HepG2 (cell line): Measurements from ENCODE around the gene TFF2. TPM values are rescaled to one million over a fixed set of nuclear protein-coding genes. Genes with fewer than 3 reads are reported as not detected.

ENCODE experiments used
- ASH2L ChIP-seq: fragments of 300-600, 200-600 bp; sonication (generic); IDR thresholded peaks from 2 replicates; pipeline ENCODE4 v1.7.0; 2017; ENCODE audit warnings: low read depth, mild to moderate bottlenecking, moderate library complexity, mixed read lengths, low read length; ENCODE audit not compliant: insufficient read length
- GRHL1 ChIP-seq: sonication (generic); formaldehyde crosslinking; conservative IDR thresholded peaks from 2 replicates; pipeline ENCODE4 v1.8.0; 2022; ENCODE audit warnings: missing genetic modification reagents
- HIC2 ChIP-seq: sonication (generic); formaldehyde crosslinking; IDR thresholded peaks from 2 replicates; pipeline ENCODE4 v1.9.0; 2022; ENCODE audit warnings: low read depth, missing genetic modification reagents
- HMGXB3 ChIP-seq: sonication (generic); formaldehyde crosslinking; IDR thresholded peaks from 2 replicates; pipeline ENCODE4 v1.4.0; 2020; ENCODE audit warnings: missing genetic modification reagents, borderline replicate concordance
- NCOA2 ChIP-seq: sonication (generic); formaldehyde crosslinking; IDR thresholded peaks from 2 replicates; pipeline ENCODE4 v1.8.0; 2022; ENCODE audit warnings: inconsistent platforms
- NFYC ChIP-seq: IDR thresholded peaks from 2 replicates; pipeline ENCODE4 v1.6.1; 2016; ENCODE audit warnings: missing genetic modification reagents, missing compliant biosample characterization
- PCBP1 ChIP-seq: fragments of 200-400 bp; formaldehyde crosslinking; IDR thresholded peaks from 2 replicates; pipeline ENCODE4 v1.6.1; 2017; ENCODE audit warnings: mild to moderate bottlenecking, low read depth, low read length, borderline replicate concordance
- RXRA ChIP-seq: sonication (generic); formaldehyde crosslinking; IDR thresholded peaks from 2 replicates; pipeline ENCODE4 v1.5.1; 2020; ENCODE audit warnings: missing genetic modification reagents
- SOX5 ChIP-seq: IDR thresholded peaks from 2 replicates; pipeline ENCODE4 v1.6.1; 2016; ENCODE audit warnings: borderline replicate concordance
- USF2 ChIP-seq, 2 experiments: sonication (generic) in 1 of 2; formaldehyde crosslinking in 1 of 2; IDR thresholded peaks; 2 replicates each; pipeline versions ENCODE4 v1.5.1 to v1.6.1; 2011 to 2020; ENCODE audit warnings: borderline replicate concordance in 1 of 2, low read depth in 1 of 2, low read length in 1 of 2, mild to moderate bottlenecking in 1 of 2, missing genetic modification reagents in 1 of 2, moderate library complexity in 1 of 2
- ZBTB1 ChIP-seq: sonication (generic); formaldehyde crosslinking; IDR thresholded peaks from 2 replicates; pipeline ENCODE4 v1.4.0; 2020; ENCODE audit warnings: missing genetic modification reagents, borderline replicate concordance
- ZMAT3 ChIP-seq: sonication (generic); formaldehyde crosslinking; conservative IDR thresholded peaks from 2 replicates; pipeline ENCODE4 v1.7.0; 2021; ENCODE audit warnings: missing genetic modification reagents
- ZNF460 ChIP-seq: sonication (generic); formaldehyde crosslinking; IDR thresholded peaks from 2 replicates; pipeline ENCODE4 v1.5.1; 2020; ENCODE audit warnings: missing genetic modification reagents, mild to moderate bottlenecking, borderline replicate concordance
- ZNF512B ChIP-seq: sonication (generic); formaldehyde crosslinking; IDR thresholded peaks from 2 replicates; pipeline ENCODE4 v1.5.1; 2020; ENCODE audit warnings: missing genetic modification reagents, mild to moderate bottlenecking, borderline replicate concordance
- polyA plus RNA-seq, 8 experiments: library from polyadenylated mRNA; depleted of rRNA in 3 of 8; stranded (reverse) in 7 of 8; unstranded in 1 of 8; fragments of >200 nt; fragmentation: Illumina TruSeq in 4 of 8; extraction: Trizol in 4 of 8; gene quantifications; 2 replicates each; pipeline versions ENCODE4 v1.2.1 to v1.2.3, GENCODE V29; 2011 to 2016; ENCODE audit warnings: low read depth in 4 of 8, missing spikeins in 1 of 8, mixed read lengths in 1 of 8; ENCODE audit not compliant: insufficient read depth in 1 of 8
- total RNA-seq, 5 experiments: library from RNA; depleted of rRNA; stranded (reverse); fragments of >200 nt; fragmentation: Illumina TruSeq; extraction: Trizol; gene quantifications; 2 replicates each; pipeline ENCODE4 v1.2.3, GENCODE V29; 2016; ENCODE audit warnings: low read depth in 1 of 5

Gene TFF2
- total and polyA plus RNA-seq, 2 of the 13 experiments (the other 11 are each of a cell fraction or from before 2014, with no cell fraction given), result 1.5 TPM; not detected in 1

- TF ChIP-seq ZNF512B (CRISPR knock-in tag) (no peak), GRHL1 (CRISPR knock-in tag) (no peak), USF2 (IDR thresholded peaks at IDR 0.05; ENCODE audit: low read depth, low read length) (no peak), USF2 (CRISPR knock-in tag; IDR thresholded peaks at IDR 0.05; ENCODE audit: borderline replicate concordance) (no peak), RXRA (CRISPR knock-in tag) (peak; percentile 37; the same call in 1 of the 2 replicates), PCBP1 (no peak), NCOA2 (CRISPR knock-in tag) (no peak), NFYC (CRISPR knock-in tag) (no peak), ZNF460 (CRISPR knock-in tag) (peak; percentile 13; the same call in 1 of the 2 replicates), HMGXB3 (CRISPR knock-in tag) (no peak), ASH2L (no peak), ZMAT3 (CRISPR knock-in tag) (no peak), HIC2 (CRISPR knock-in tag) (peak; percentile 20; the same call in 1 of the 2 replicates), SOX5 (CRISPR knock-in tag) (no peak), ZBTB1 (CRISPR knock-in tag) (no peak)
Observed at GRCh38 chr21:42388740-42389448, 38.1 kb upstream of the TFF2 start (continued).
